Heart left ventricle (tissue), 13 donors: Measurements from ENCODE around the gene NUBP2.

Experiments used
- CTCF ChIP-seq, 12 donors: fragments of 200-600 bp; sonication (generic) in 4 of 12; IDR thresholded peaks; one replicate each; pipeline versions ENCODE4 v1.5.0 to v1.8.0; 2018 to 2022; ENCODE audit warnings: antibody characterized with exemption in 12 of 12, mild to moderate bottlenecking in 5 of 12
- POLR2A ChIP-seq, 2 donors: fragments of 450-650 bp; IDR thresholded peaks; one replicate each; pipeline ENCODE4 v1.6.1; 2017; ENCODE audit warnings: antibody characterized with exemption in 2 of 2, mild to moderate bottlenecking in 2 of 2, moderate library complexity in 2 of 2
- donor health status: ischemic (EF 13 %, LVEDD 7.1; RV severe dilation, severe dysfunction).
- donor health status: DM: no; HTN: yes; CAD: no.
- donor health status: DM: no; HTN: no; CAD: no.
- donor health status: ischemic (EF 25% LVEDD 6.9; RV normal size, moderate dysfunction).
- donor health status: ischemic (EF 25% LVEDD 5.7; RV mildly dilated, moderate dysfunction).
- donor health status: ischemic (EF 35%, LVEDD 5.7; RV mildly dilated, moderate dysfunction).
- donor health status: nonischemic (EF 11% LVEDD 7.7; RV severe dilation, severe dysfunction).
- donor health status: DM: yes; HTN: yes; CAD: no.
- donor health status: PGD.
- donor health status: ischemic (EF 29% LVEDD 5.4; RV normal size, mild dysfunction).
- donor health status: nonischemic (EF 23%, LVEDD 6.1; RV moderate dilation, normal function).

GRCh38 chr16:1794221-1794871 lies 11.6 kb downstream of the NUBP2 start:
- TF ChIP-seq CTCF (IDR thresholded peaks at IDR 0.05): no peak
- no peak for TF ChIP-seq POLR2A (IDR thresholded peaks at IDR 0.05)
